GM12875 (cell line): Measurements from ENCODE around the gene PLEKHA6.

Experiments
- H3K4me3 ChIP-seq: one replicate; pipeline ENCODE4 v1.5.1; 2011; ENCODE audit warnings: low read depth, low read length, control low read depth
- CTCF ChIP-seq: IDR thresholded peaks from 2 replicates; pipeline ENCODE4 v1.5.1; 2011; ENCODE audit warnings: low read depth, mild to moderate bottlenecking, control low read depth, inconsistent platforms, low read length, moderate library complexity, borderline replicate concordance; ENCODE audit not compliant: insufficient read depth

PLEKHA6 gene

GRCh38 chr1:204198348-204199340 is 161.1 kb downstream of the PLEKHA6 start:
- TF ChIP-seq CTCF: no peak
- no peak overlapping the region for H3K4me3 ChIP-seq

- TF ChIP-seq CTCF: no peak
- H3K4me3 ChIP-seq: no peak overlapping the region
These were observed 162.7 kb downstream of the PLEKHA6 start for GRCh38 chr1:204197068-204197467.

GRCh38 chr1:204196068-204196795 is 163.5 kb downstream of the PLEKHA6 start, which contains the start of gene KISS1:
Gene KISS1, minus strand, starts transcription at chr1:204196491. Its CDS starts 3,615 bp downstream, at chr1:204192876.
- H3K4me3 ChIP-seq: no peak within 1 kb of the TSS
- no peak for TF ChIP-seq CTCF

GRCh38 chr1:204194771-204195170 is 165.0 kb downstream of the PLEKHA6 start:
- H3K4me3 ChIP-seq: no peak overlapping the region
- no peak for TF ChIP-seq CTCF

- TF ChIP-seq CTCF: no peak
- H3K4me3 ChIP-seq: no peak overlapping the region
These were observed 165.6 kb downstream of the PLEKHA6 start for GRCh38 chr1:204194080-204194479.

- H3K4me3 ChIP-seq: no peak overlapping the region
- TF ChIP-seq CTCF: no peak
These were observed 167.0 kb downstream of the PLEKHA6 start for GRCh38 chr1:204192589-204193352.
